Measurements from ENCODE around the gene IGSF23.

IGSF23 gene

DNA sequence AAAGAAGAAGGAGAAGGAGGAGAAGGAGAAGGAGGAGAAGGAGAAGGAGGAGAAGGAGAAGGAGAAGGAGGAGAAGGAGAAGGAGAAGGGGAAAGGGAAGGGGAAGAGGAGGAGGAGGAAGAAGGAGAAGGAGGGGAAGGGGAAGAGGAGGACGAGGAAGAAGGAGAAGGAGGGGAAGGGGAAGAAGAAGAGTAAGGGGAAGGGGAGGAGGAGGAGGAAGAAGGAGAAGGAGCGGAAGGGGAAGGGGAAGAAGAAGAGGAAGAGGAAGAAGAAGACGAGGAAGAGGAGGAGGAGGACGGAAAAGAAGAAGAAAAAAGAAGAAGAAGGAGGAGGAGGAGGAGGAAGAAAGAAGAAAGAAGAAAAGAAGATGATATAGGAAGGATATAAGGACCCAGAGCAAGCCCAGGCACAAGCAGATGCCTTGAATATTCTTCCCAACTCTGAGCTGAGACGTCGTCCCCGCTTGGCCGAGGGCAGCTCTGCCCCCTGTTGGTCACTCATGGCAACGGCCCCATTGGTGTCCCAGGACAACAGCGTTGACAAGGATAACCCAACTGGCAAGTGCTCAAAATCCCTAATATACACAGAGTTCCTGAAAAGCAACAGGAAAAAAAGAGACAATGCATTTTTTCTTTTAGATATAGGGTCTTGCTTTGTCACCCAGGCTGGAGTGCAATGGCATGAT, 30.6 kb upstream of the IGSF23 start:
- no peak overlapping the region for H3K27ac ChIP-seq (ENCODE audit: low read length)
- no peak overlapping the region for H2AFZ ChIP-seq (ENCODE audit: low read length)
- no peaks in the 10 kb centered on the region for H3K9me3 ChIP-seq (replicated peaks; ENCODE audit: insufficient read depth, low read length)
- no peaks in the 10 kb centered on the region for H3K27me3 ChIP-seq (replicated peaks; ENCODE audit: insufficient read depth, low read length)
- H3K4me2 ChIP-seq (ENCODE audit: low read depth, low read length): no peak overlapping the region
- no peaks in the 10 kb centered on the region for H4K20me1 ChIP-seq (ENCODE audit: insufficient read depth, low read length)
- H3K9me2 ChIP-seq (replicated peaks; ENCODE audit: insufficient read depth, low read length): no peaks in the 10 kb centered on the region
- no peaks in the 10 kb centered on the region for H3K79me2 ChIP-seq (ENCODE audit: low read length)
- no peak for TF ChIP-seq EZH2 (optimal IDR thresholded peaks at IDR 0.05; ENCODE audit: low read depth, low read length)
- TF ChIP-seq, protein P1, sequence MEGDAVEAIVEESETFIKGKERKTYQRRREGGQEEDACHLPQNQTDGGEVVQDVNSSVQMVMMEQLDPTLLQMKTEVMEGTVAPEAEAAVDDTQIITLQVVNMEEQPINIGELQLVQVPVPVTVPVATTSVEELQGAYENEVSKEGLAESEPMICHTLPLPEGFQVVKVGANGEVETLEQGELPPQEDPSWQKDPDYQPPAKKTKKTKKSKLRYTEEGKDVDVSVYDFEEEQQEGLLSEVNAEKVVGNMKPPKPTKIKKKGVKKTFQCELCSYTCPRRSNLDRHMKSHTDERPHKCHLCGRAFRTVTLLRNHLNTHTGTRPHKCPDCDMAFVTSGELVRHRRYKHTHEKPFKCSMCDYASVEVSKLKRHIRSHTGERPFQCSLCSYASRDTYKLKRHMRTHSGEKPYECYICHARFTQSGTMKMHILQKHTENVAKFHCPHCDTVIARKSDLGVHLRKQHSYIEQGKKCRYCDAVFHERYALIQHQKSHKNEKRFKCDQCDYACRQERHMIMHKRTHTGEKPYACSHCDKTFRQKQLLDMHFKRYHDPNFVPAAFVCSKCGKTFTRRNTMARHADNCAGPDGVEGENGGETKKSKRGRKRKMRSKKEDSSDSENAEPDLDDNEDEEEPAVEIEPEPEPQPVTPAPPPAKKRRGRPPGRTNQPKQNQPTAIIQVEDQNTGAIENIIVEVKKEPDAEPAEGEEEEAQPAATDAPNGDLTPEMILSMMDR (IDR thresholded peaks at IDR 0.05; ENCODE audit: low read length): peak; percentile 62
- no peaks in the 10 kb centered on the region for H3K36me3 ChIP-seq (replicated peaks; ENCODE audit: insufficient read depth, low read length)
- no peak for DNase-seq
- H3K4me1 ChIP-seq (ENCODE audit: low read length): no peaks in the 10 kb centered on the region
- no peak overlapping the region for H3K4me3 ChIP-seq (ENCODE audit: low read length)
- H3K9ac ChIP-seq (ENCODE audit: low read length): no peak overlapping the region
- no peaks in the 10 kb centered on the region for H3F3A ChIP-seq (ENCODE audit: insufficient read depth, low read length)

DNA sequence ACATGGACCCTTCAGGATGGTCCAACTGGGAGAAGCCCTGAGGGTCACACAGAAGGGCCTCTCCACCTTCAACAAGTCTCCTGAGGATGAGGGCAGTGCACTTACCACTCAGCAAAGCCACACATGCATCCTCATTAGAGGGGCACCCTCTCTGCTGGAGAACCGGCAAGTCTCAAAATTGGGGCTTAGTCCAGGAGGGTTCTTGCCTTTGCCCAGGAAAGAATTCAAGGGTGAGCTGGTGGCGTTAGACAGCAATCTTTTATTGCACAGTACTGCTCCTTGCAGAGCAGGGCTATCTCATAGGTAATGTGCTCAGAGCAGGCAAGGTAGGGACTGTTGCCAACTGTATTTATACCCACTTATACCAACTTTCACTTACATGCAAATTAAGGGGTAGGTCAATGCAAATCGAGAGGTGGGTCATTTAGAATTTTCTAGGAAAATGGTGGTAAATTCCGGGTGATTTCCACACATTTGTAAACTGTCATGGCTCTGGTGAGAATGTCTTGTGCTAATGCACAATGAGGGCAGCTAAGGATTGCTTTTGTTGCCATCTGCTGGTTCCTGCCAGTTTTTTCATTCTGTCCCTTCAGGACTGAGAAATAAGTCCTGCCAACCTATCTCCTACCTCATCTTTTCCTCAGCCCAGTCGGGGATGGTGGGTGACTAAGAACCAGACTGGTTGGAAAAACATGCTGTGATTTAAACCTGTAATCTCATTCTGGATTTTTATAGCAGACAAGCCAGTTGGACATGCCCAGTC, 27.8 kb upstream of the IGSF23 start:
- no peak for DNase-seq
- H3K4me3 ChIP-seq (ENCODE audit: low read length): no peak overlapping the region
- TF ChIP-seq EZH2phosphoT487 (IDR thresholded peaks at IDR 0.05; ENCODE audit: low read length) (no peak), EZH2 (optimal IDR thresholded peaks at IDR 0.05; ENCODE audit: low read depth, low read length) (no peak)
- TF ChIP-seq, protein P1 (IDR thresholded peaks at IDR 0.05; ENCODE audit: low read length): no peak
- H3K9me3 ChIP-seq (replicated peaks; ENCODE audit: insufficient read depth, low read length): no peaks in the 10 kb centered on the region
- peaks cover 7% of the 10 kb centered on the region; the same call in 1 of the 2 replicates for H3K27me3 ChIP-seq (replicated peaks; ENCODE audit: insufficient read depth, low read length)
- H3K27ac ChIP-seq (ENCODE audit: low read length): no peak overlapping the region
- no peaks in the 10 kb centered on the region for H4K20me1 ChIP-seq (ENCODE audit: insufficient read depth, low read length)
- H3K4me2 ChIP-seq (ENCODE audit: low read depth, low read length): no peak overlapping the region
- H3K9me2 ChIP-seq (replicated peaks; ENCODE audit: insufficient read depth, low read length): no peaks in the 10 kb centered on the region
- H3K9ac ChIP-seq (ENCODE audit: low read length): no peak overlapping the region
- no peaks in the 10 kb centered on the region for H3F3A ChIP-seq (ENCODE audit: insufficient read depth, low read length)
- H3K79me2 ChIP-seq (ENCODE audit: low read length): no peaks in the 10 kb centered on the region
- H2AFZ ChIP-seq (ENCODE audit: low read length): no peak overlapping the region
- H3K36me3 ChIP-seq (replicated peaks; ENCODE audit: insufficient read depth, low read length): no peaks in the 10 kb centered on the region
- H3K4me1 ChIP-seq (ENCODE audit: low read length): no peaks in the 10 kb centered on the region

DNA sequence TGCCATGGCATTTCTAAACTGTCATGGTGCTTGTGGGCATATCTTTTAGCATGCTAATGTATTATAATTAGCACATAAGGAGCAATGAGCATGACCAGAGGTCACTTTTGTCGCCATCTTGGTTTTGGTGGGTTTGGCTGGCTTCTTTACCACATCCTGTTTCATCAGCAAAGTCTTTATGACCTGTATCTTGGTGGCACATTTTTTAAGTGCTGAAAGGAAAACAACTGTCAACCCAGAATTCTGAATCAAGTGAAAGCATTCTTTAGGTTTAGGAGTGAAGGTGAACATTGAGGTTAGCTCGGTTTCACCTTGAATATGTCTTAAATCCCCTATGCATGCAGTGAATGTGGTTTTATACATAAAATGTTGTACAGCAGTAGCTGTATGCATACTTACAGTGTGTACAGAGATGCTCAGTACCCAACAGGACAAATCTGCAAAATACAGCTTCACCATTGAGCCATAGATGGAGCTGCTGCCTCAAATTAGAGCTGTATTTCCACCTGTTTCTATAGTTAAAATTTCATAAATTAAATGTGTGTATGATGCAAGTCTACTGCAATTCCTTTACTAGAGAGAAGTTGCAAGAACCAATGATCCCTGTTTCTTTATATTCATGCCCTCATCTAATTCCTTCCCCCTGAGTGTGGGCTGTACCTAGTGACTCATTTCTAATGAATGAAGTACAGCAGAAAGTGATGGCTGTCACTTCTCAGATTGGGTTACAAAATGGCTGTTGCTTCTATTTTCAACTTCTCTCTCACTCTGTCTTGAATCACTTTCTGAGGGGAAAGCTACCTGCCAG, 25.2 kb upstream of the IGSF23 start:
- Histone ChIP-seq H3K27ac (ENCODE audit: low read length) (no peak overlapping the region), H3K9ac (ENCODE audit: low read length) (no peak overlapping the region), H3K9me2 (replicated peaks; ENCODE audit: insufficient read depth, low read length) (no peaks in the 10 kb centered on the region), H3K9me3 (replicated peaks; ENCODE audit: insufficient read depth, low read length) (no peaks in the 10 kb centered on the region), H3K27me3 (replicated peaks; ENCODE audit: insufficient read depth, low read length) (peaks cover 7% of the 10 kb centered on the region; the same call in 1 of the 2 replicates), H2AFZ (ENCODE audit: low read length) (no peak overlapping the region), H3K4me3 (ENCODE audit: low read length) (no peak overlapping the region), H3K4me1 (ENCODE audit: low read length) (no peaks in the 10 kb centered on the region), H3K4me2 (ENCODE audit: low read depth, low read length) (no peak overlapping the region), H3F3A (ENCODE audit: insufficient read depth, low read length) (no peaks in the 10 kb centered on the region), H3K79me2 (ENCODE audit: low read length) (no peaks in the 10 kb centered on the region), H4K20me1 (ENCODE audit: insufficient read depth, low read length) (no peaks in the 10 kb centered on the region), H3K36me3 (replicated peaks; ENCODE audit: insufficient read depth, low read length) (no peaks in the 10 kb centered on the region)
- TF ChIP-seq, protein P1 (IDR thresholded peaks at IDR 0.05; ENCODE audit: low read length): no peak
- no peak for TF ChIP-seq EZH2 (optimal IDR thresholded peaks at IDR 0.05; ENCODE audit: low read depth, low read length)
- no peak for TF ChIP-seq EZH2phosphoT487 (IDR thresholded peaks at IDR 0.05; ENCODE audit: low read length)
- no peak for DNase-seq
